ENCODE results near the gene MKLN1.

DNA sequence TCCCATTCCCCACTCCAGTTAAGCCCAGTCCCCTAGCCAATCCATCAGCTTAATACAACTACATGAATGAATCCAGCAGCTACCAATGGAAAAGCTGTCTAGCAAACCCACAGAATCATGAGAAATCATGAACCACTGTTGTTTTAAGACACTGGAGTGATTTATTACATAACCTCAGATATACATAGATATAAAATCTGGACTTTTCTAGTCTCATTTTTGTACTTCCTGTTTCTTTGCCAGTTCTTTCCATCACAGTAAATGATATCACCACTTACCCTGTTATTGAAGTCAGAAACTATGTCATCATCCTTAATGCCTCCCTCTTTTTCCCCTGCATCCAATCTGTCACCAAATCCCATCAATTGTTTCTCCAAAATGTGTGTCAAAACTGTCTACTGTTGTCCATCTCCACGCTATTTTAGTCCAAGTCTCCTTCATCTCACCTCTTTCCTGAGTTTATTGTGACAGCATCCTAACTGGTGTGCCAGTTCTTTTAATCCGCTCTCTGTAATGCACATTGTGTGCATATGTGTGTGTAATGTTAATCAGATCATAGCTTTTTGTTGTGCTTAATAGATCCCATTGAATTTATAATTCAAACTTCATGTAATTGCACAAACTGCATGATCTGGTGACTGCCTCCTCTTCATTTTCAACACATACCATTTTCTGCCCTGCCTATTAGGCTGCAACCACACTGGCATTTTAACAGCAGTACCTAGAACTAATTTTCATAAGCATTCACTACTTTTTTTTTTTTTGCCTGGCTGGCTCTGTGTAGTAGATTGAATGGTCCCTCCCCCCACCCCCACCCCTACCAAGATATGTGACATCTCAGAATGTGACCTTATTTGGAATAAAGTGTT lies 56.0 kb downstream of the MKLN1 start:
- TF ChIP-seq RFX5 (IDR thresholded peaks at IDR 0.05; ENCODE audit: low read depth, low read length) (no peak), BHLHE40 (IDR thresholded peaks at IDR 0.05; ENCODE audit: low read depth, low read length) (no peak), MAZ (IDR thresholded peaks at IDR 0.05; ENCODE audit: borderline replicate concordance, low read depth, low read length) (no peak), POLR2A (IDR thresholded peaks at IDR 0.05; ENCODE audit: low read depth, low read length) (no peak), RAD21 (IDR thresholded peaks at IDR 0.05; ENCODE audit: low read length) (no peak), MAFK (IDR thresholded peaks at IDR 0.05; ENCODE audit: low read depth, low read length) (no peak), FOS (IDR thresholded peaks at IDR 0.05; ENCODE audit: low read depth, low read length) (no peak), MXI1 (IDR thresholded peaks at IDR 0.05; ENCODE audit: borderline replicate concordance, low read depth, low read length) (no peak), CEBPB (IDR thresholded peaks at IDR 0.05; ENCODE audit: low read depth, low read length) (no peak), SMC3 (IDR thresholded peaks at IDR 0.05; ENCODE audit: low read depth, low read length) (no peak), NFE2L2 (IDR thresholded peaks at IDR 0.05; ENCODE audit: low read depth, low read length) (no peak)
- TF ChIP-seq, protein P1, sequence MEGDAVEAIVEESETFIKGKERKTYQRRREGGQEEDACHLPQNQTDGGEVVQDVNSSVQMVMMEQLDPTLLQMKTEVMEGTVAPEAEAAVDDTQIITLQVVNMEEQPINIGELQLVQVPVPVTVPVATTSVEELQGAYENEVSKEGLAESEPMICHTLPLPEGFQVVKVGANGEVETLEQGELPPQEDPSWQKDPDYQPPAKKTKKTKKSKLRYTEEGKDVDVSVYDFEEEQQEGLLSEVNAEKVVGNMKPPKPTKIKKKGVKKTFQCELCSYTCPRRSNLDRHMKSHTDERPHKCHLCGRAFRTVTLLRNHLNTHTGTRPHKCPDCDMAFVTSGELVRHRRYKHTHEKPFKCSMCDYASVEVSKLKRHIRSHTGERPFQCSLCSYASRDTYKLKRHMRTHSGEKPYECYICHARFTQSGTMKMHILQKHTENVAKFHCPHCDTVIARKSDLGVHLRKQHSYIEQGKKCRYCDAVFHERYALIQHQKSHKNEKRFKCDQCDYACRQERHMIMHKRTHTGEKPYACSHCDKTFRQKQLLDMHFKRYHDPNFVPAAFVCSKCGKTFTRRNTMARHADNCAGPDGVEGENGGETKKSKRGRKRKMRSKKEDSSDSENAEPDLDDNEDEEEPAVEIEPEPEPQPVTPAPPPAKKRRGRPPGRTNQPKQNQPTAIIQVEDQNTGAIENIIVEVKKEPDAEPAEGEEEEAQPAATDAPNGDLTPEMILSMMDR (conservative IDR thresholded peaks at IDR 0.05; ENCODE audit: low read depth, low read length) = no peak
- TF ChIP-seq, protein P2, sequence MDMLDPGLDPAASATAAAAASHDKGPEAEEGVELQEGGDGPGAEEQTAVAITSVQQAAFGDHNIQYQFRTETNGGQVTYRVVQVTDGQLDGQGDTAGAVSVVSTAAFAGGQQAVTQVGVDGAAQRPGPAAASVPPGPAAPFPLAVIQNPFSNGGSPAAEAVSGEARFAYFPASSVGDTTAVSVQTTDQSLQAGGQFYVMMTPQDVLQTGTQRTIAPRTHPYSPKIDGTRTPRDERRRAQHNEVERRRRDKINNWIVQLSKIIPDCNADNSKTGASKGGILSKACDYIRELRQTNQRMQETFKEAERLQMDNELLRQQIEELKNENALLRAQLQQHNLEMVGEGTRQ (IDR thresholded peaks at IDR 0.05; ENCODE audit: low read depth, low read length) = no peak
- TF ChIP-seq, protein P3, sequence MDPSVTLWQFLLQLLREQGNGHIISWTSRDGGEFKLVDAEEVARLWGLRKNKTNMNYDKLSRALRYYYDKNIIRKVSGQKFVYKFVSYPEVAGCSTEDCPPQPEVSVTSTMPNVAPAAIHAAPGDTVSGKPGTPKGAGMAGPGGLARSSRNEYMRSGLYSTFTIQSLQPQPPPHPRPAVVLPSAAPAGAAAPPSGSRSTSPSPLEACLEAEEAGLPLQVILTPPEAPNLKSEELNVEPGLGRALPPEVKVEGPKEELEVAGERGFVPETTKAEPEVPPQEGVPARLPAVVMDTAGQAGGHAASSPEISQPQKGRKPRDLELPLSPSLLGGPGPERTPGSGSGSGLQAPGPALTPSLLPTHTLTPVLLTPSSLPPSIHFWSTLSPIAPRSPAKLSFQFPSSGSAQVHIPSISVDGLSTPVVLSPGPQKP (IDR thresholded peaks at IDR 0.05; ENCODE audit: borderline replicate concordance, low read depth, low read length) = no peak
